Naive thymus-derived CD4-positive, alpha-beta T cell (primary cell): ENCODE results near the gene E2F3. TPM values are rescaled to one million over a fixed set of nuclear protein-coding genes. Genes with fewer than 3 reads are reported as not detected.

ENCODE experiments used
- ATAC-seq: fragments of 150-1000 bp; cut with Tn5 transposase; 2 replicates; pipeline ENCODE4 v1.10.0; 2021; ENCODE audit warnings: mild to moderate bottlenecking, moderate library complexity
- CTCF ChIA-PET: fragments of 350-600 bp; sonication (Branson Sonifier 250); formaldehyde crosslinking; loops from one replicate; lab custom pipeline; 2021; ENCODE audit warnings: antibody characterized with exemption; lab: Charles Lee
- POLR2A ChIA-PET: fragments of 350-600 bp; sonication (Branson Sonifier 250); formaldehyde crosslinking; loops from one replicate; lab custom pipeline; 2021; ENCODE audit warnings: antibody characterized with exemption, inconsistent platforms; lab: Charles Lee
- DNase-seq, 9 donors: peaks; one replicate each; pipeline versions ENCODE4 v3.0.0 to v3.0.0-alpha.2; 2020 to 2022; ENCODE audit warnings: mixed read lengths in 1 of 9
- H3K27ac ChIP-seq: one replicate; pipeline ENCODE4 v1.7.0; 2013; ENCODE audit warnings: mild to moderate bottlenecking, low read depth, low read length, moderate library complexity
- H3K27me3 ChIP-seq, 2 donors: one replicate each; pipeline ENCODE4 v1.7.0; 2013; ENCODE audit warnings: low read length in 2 of 2, mild to moderate bottlenecking in 2 of 2, moderate library complexity in 2 of 2; ENCODE audit not compliant: control insufficient read depth in 2 of 2, insufficient read depth in 2 of 2
- H3K36me3 ChIP-seq, 3 experiments: 1 replicate in 2 of 3; 2 replicates in 1 of 3; pipeline ENCODE4 v1.7.0; 2013; ENCODE audit warnings: low read length in 3 of 3, mild to moderate bottlenecking in 3 of 3, moderate library complexity in 1 of 3; ENCODE audit not compliant: insufficient read depth in 3 of 3, control insufficient read depth in 2 of 3
- H3K4me1 ChIP-seq, 2 donors: one replicate each; pipeline ENCODE4 v1.7.0; 2013; ENCODE audit warnings: low read length in 2 of 2, mild to moderate bottlenecking in 2 of 2, moderate library complexity in 1 of 2; ENCODE audit not compliant: control insufficient read depth in 2 of 2, insufficient read depth in 2 of 2
- H3K4me3 ChIP-seq: 2 replicates; pipeline ENCODE4 v1.7.0; 2013; ENCODE audit warnings: mild to moderate bottlenecking, low read length
- H3K9me3 ChIP-seq, 3 experiments: 1 replicate in 2 of 3; 2 replicates in 1 of 3; pipeline ENCODE4 v1.7.0; 2013; ENCODE audit warnings: low read length in 3 of 3; ENCODE audit not compliant: control insufficient read depth in 2 of 3
- H3K27ac Mint-ChIP-seq, 9 donors: one replicate each; pipeline ENCODE4 v1.8.0; 2020 to 2022; ENCODE audit warnings: mixed read lengths in 9 of 9, mild to moderate bottlenecking in 8 of 9, moderate library complexity in 5 of 9, inconsistent platforms in 2 of 9
- H3K27me3 Mint-ChIP-seq, 5 donors: one replicate each; pipeline ENCODE4 v1.8.0; 2021 to 2022; ENCODE audit warnings: mixed read lengths in 5 of 5, mild to moderate bottlenecking in 1 of 5
- H3K36me3 Mint-ChIP-seq, 5 donors: one replicate each; pipeline ENCODE4 v1.8.0; 2020 to 2022; ENCODE audit warnings: mixed read lengths in 5 of 5, mild to moderate bottlenecking in 3 of 5, inconsistent platforms in 1 of 5
- H3K4me1 Mint-ChIP-seq, 7 donors: one replicate each; pipeline ENCODE4 v1.8.0; 2020 to 2022; ENCODE audit warnings: mixed read lengths in 7 of 7, mild to moderate bottlenecking in 3 of 7, inconsistent platforms in 1 of 7
- H3K4me3 Mint-ChIP-seq, 10 donors: one replicate each; pipeline ENCODE4 v1.8.0; 2020 to 2022; ENCODE audit warnings: mild to moderate bottlenecking in 10 of 10, mixed read lengths in 10 of 10, moderate library complexity in 6 of 10, inconsistent platforms in 2 of 10
- H3K9me3 Mint-ChIP-seq, 11 donors: one replicate each; pipeline ENCODE4 v1.8.0; 2020 to 2022; ENCODE audit warnings: mixed read lengths in 11 of 11, mild to moderate bottlenecking in 4 of 11, inconsistent platforms in 1 of 11, moderate library complexity in 1 of 11
- intact Hi-C, 2 donors: fragments of 100-400 bp; cut with micrococcal nuclease; formaldehyde crosslinking; loops; one replicate each; pipeline ENCODE4 v1.15.1; 2023
- polyA plus RNA-seq, 2 donors: library from polyadenylated mRNA; unstranded; fragments of 300-500 nt; fragmentation: Illumina TruSeq; gene quantifications; one replicate each; pipeline ENCODE4 v1.2.3, GENCODE V29; 2021
- total RNA-seq, 6 experiments: library from RNA in 5 of 6; stranded (reverse) in 5 of 6; gene quantifications; 1 replicate in 5 of 6; 2 replicates in 1 of 6; pipeline ENCODE4 v1.2.3 and lab custom pipeline; 2021 to 2026

Gene E2F3
- total and polyA plus RNA-seq, 7 experiments from 2014 or later = 3.0 to 39.2 (median 10.6) TPM

- Histone ChIP-seq H3K4me3 (no peak overlapping the region), H3K27ac (no peak overlapping the region), H3K4me1 (peaks cover 49 to 50% of the 10 kb centered on the region in 2 donors), H3K27me3 (no peaks in the 10 kb centered on the region), H3K9me3 (no peaks in the 10 kb centered on the region), H3K36me3 (no peaks in the 10 kb centered on the region)
- Mint-ChIP-seq H3K4me3 (peak overlapping the region in 5 of 10 donors; percentile 0 to 65 (median 44)), H3K36me3 (peaks cover 0 to 34% (median 3%) of the 10 kb centered on the region in 5 donors), H3K27me3 (no peaks in the 10 kb centered on the region), H3K27ac (peak overlapping the region in 7 of 9 donors; percentile 57 to 99 (median 88)), H3K9me3 (peaks cover 0 to 23% (median 0%) of the 10 kb centered on the region in 11 donors), H3K4me1 (peaks cover 43 to 62% (median 57%) of the 10 kb centered on the region in 7 donors)
- DNase-seq = no peak
- ChIA-PET POLR2A (interaction anchor here (0.6 to 6.7 kb wide), 7 partner anchors 9 to 159 kb away, joined by 3 to 74 read pairs (median 5); no protein-coding TSS in a partner anchor), CTCF (interaction anchor here (2.3 kb wide), 1 partner anchor 9 kb away, joined by 7 read pairs; no protein-coding TSS in a partner anchor)
- ATAC-seq = no peak
- intact Hi-C loops = no loop called here
Observed at GRCh38 chr6:20370393-20370792, 31.3 kb upstream of the E2F3 start.

GRCh38 chr6:20370801-20371200, 30.9 kb upstream of the E2F3 start:
- Mint-ChIP-seq H3K27ac (peak overlapping the region in 8 of 9 donors; percentile 38 to 99 (median 87)), H3K36me3 (peaks cover 0 to 35% (median 3%) of the 10 kb centered on the region in 5 donors), H3K4me1 (peaks cover 40 to 58% (median 53%) of the 10 kb centered on the region in 7 donors), H3K4me3 (peak overlapping the region in 2 of 10 donors; percentile 54 to 65), H3K27me3 (peaks cover 0 to under 1% (median 0%) of the 10 kb centered on the region in 5 donors), H3K9me3 (peaks cover 0 to 23% (median 0%) of the 10 kb centered on the region in 11 donors)
- Histone ChIP-seq H3K4me1 (peaks cover 45 to 46% of the 10 kb centered on the region in 2 donors), H3K27me3 (no peaks in the 10 kb centered on the region), H3K9me3 (no peaks in the 10 kb centered on the region), H3K27ac (no peak overlapping the region), H3K36me3 (no peaks in the 10 kb centered on the region), H3K4me3 (no peak overlapping the region)
- DNase-seq = no peak
- intact Hi-C loops = no loop called here
- ATAC-seq = no peak
- ChIA-PET CTCF (no interaction called here), POLR2A (interaction anchor here (0.9 to 6.7 kb wide), 5 partner anchors 9 to 51 kb away, joined by 4 to 74 read pairs (median 5); no protein-coding TSS in a partner anchor)

DNA sequence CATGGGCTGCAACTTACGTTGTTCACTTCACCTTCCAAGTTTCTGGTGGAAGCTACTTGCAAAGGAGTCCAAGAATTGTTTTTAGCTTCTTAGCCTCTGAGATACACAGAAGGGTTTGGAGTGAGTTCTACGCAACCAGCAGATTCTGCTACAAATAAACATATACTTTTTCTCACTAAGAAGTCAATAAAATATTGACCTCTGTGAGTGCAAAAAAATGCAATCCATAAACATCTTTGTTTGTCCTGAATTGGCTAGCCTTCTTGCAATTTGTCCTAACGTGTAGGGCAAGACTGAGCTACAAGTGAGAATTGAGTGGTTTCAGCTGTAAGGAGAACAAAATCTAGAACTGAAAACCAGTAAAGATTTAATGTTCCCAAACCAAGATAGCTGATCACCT, 26.2 kb upstream of the E2F3 start:
- no peaks in the 10 kb centered on the region for H3K27me3 ChIP-seq
- no peaks in the 10 kb centered on the region for H3K36me3 ChIP-seq
- H3K27ac ChIP-seq = no peak overlapping the region
- peaks cover 12 to 31% (median 21%) of the 10 kb centered on the region in 7 donors for H3K4me1 Mint-ChIP-seq
- H3K27me3 Mint-ChIP-seq = peaks cover 0 to 2% (median 0%) of the 10 kb centered on the region in 5 donors
- H3K4me3 ChIP-seq = no peak overlapping the region
- peaks cover 0 to 16% (median 0%) of the 10 kb centered on the region in 11 donors for H3K9me3 Mint-ChIP-seq
- CTCF ChIA-PET = interaction anchor here (0.8 to 1.3 kb wide), 2 partner anchors 14 to 155 kb away, joined by 4 to 5 read pairs; no protein-coding TSS in a partner anchor
- peaks cover 0 to 23% (median under 1%) of the 10 kb centered on the region in 5 donors for H3K36me3 Mint-ChIP-seq
- DNase-seq (no peak), ATAC-seq (no peak)
- H3K9me3 ChIP-seq = no peaks in the 10 kb centered on the region
- peaks cover 17 to 18% of the 10 kb centered on the region in 2 donors for H3K4me1 ChIP-seq
- intact Hi-C loops = no loop called here
- no peak overlapping the region for H3K4me3 Mint-ChIP-seq
- POLR2A ChIA-PET = interaction anchor here (1.0 to 2.8 kb wide), 4 partner anchors 8 to 56 kb away, joined by 3 to 19 read pairs (median 9); no protein-coding TSS in a partner anchor
- H3K27ac Mint-ChIP-seq = no peak overlapping the region

DNA sequence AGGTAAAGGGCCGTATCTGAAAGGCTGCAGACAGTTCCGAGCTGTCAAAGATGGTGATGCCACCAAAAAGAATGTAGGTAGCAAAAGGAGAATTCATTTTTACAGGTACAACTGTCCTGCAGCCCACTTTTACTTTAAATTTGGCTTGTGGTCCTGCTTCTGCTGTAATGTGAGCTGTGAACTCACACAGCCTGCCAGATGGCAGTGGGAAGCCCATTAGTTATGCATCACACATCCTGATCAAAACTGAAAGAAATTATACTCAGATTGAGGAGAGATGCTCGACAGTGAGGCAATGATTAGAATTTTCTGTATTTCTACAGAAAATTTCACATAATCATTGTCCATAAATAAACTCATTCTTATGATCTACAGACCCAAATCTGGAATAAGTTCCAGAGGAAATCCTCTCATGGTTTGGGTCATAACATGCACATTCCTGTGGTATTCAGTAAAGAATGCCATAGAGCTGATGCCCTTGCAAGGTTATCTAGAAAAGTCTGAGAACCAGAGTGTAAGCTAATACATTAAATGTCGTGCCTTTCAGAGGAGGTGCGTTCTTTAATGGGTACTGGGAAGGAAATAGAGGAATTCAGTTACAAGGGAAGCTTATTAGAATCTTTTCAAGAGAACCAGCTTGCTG, 23.9 kb upstream of the E2F3 start:
- peaks cover 0 to 11% (median 0%) of the 10 kb centered on the region in 11 donors for H3K9me3 Mint-ChIP-seq
- ChIA-PET POLR2A (interaction anchor here (0.9 to 5.4 kb wide), 5 partner anchors 10 to 58 kb away, joined by 3 to 74 read pairs (median 6); no protein-coding TSS in a partner anchor), CTCF (interaction anchor here (0.7 to 2.6 kb wide), 5 partner anchors 10 to 87 kb away, joined by 3 to 11 read pairs (median 6); no protein-coding TSS in a partner anchor)
- Histone ChIP-seq H3K4me3 (no peak overlapping the region), H3K4me1 (peaks cover 11 to 14% of the 10 kb centered on the region in 2 donors), H3K9me3 (no peaks in the 10 kb centered on the region), H3K27me3 (no peaks in the 10 kb centered on the region), H3K36me3 (no peaks in the 10 kb centered on the region), H3K27ac (no peak overlapping the region)
- DNase-seq = no peak
- peak overlapping the region in 2 of 9 donors; percentile 63 to 71 for H3K27ac Mint-ChIP-seq
- peaks cover 0 to 13% (median 0%) of the 10 kb centered on the region in 5 donors for H3K36me3 Mint-ChIP-seq
- peaks cover 8 to 28% (median 25%) of the 10 kb centered on the region in 7 donors for H3K4me1 Mint-ChIP-seq
- H3K4me3 Mint-ChIP-seq = peak overlapping the region in 1 of 10 donors; percentile 40
- peaks cover 0 to 2% (median 0%) of the 10 kb centered on the region in 5 donors for H3K27me3 Mint-ChIP-seq
- intact Hi-C loops = loop anchor here in 1 of 2 donors (1.0 kb wide), 1 partner anchor 11 kb away; no protein-coding TSS in a partner anchor
- ATAC-seq = peak; percentile 49

GRCh38 chr6:20379231-20379630, 22.4 kb upstream of the E2F3 start:
- Mint-ChIP-seq H3K36me3 (peaks cover 0 to 14% (median 0%) of the 10 kb centered on the region in 5 donors), H3K27ac (peak overlapping the region in 2 of 9 donors; percentile 67 to 92), H3K4me3 (no peak overlapping the region), H3K4me1 (peaks cover 8 to 28% (median 25%) of the 10 kb centered on the region in 7 donors), H3K9me3 (peaks cover 0 to 5% (median 0%) of the 10 kb centered on the region in 11 donors), H3K27me3 (peaks cover 0 to 2% (median 0%) of the 10 kb centered on the region in 5 donors)
- Histone ChIP-seq H3K9me3 (no peaks in the 10 kb centered on the region), H3K4me1 (peaks cover 11 to 14% of the 10 kb centered on the region in 2 donors), H3K27ac (no peak overlapping the region), H3K36me3 (no peaks in the 10 kb centered on the region), H3K27me3 (no peaks in the 10 kb centered on the region), H3K4me3 (no peak overlapping the region)
- ChIA-PET POLR2A (interaction anchor here (0.8 to 5.4 kb wide), 7 partner anchors 11 to 66 kb away, joined by 3 to 74 read pairs (median 6); no protein-coding TSS in a partner anchor), CTCF (interaction anchor here (1.0 to 2.6 kb wide), 7 partner anchors 10 to 44 kb away, joined by 3 to 11 read pairs (median 4); no protein-coding TSS in a partner anchor)
- ATAC-seq (no peak), DNase-seq (no peak)
- intact Hi-C loops = no loop called here

GRCh38 chr6:20386218-20386617, 15.5 kb upstream of the E2F3 start:
- intact Hi-C loops = no loop called here
- H3K27ac Mint-ChIP-seq = no peak overlapping the region

More at GRCh38 chr6:20386218-20386617, 15.5 kb upstream of the E2F3 start:
- no peaks in the 10 kb centered on the region for H3K27me3 ChIP-seq
- ChIA-PET POLR2A (interaction anchor here (0.8 to 1.4 kb wide), 6 partner anchors 10 to 45 kb away, joined by 3 to 6 read pairs (median 4); partner anchors contain the start of gene E2F3), CTCF (interaction anchor here (1.5 kb wide), 1 partner anchor 18 kb away, joined by 5 read pairs; no protein-coding TSS in a partner anchor)
- Mint-ChIP-seq H3K9me3 (peaks cover 0 to 10% (median 0%) of the 10 kb centered on the region in 11 donors), H3K36me3 (peaks cover 0 to 7% (median 4%) of the 10 kb centered on the region in 5 donors), H3K4me1 (peaks cover 0 to 7% (median 4%) of the 10 kb centered on the region in 7 donors), H3K4me3 (no peak overlapping the region), H3K27me3 (peaks cover 0 to 8% (median 0%) of the 10 kb centered on the region in 5 donors)
- no peak overlapping the region for H3K27ac ChIP-seq
- DNase-seq (no peak), ATAC-seq (no peak)
- H3K36me3 ChIP-seq = no peaks in the 10 kb centered on the region
- no peaks in the 10 kb centered on the region for H3K9me3 ChIP-seq
- no peak overlapping the region for H3K4me3 ChIP-seq
- H3K4me1 ChIP-seq = no peaks in the 10 kb centered on the region
